ENCODE measurements around the gene FLOT1.

FLOT1 gene

DNA sequence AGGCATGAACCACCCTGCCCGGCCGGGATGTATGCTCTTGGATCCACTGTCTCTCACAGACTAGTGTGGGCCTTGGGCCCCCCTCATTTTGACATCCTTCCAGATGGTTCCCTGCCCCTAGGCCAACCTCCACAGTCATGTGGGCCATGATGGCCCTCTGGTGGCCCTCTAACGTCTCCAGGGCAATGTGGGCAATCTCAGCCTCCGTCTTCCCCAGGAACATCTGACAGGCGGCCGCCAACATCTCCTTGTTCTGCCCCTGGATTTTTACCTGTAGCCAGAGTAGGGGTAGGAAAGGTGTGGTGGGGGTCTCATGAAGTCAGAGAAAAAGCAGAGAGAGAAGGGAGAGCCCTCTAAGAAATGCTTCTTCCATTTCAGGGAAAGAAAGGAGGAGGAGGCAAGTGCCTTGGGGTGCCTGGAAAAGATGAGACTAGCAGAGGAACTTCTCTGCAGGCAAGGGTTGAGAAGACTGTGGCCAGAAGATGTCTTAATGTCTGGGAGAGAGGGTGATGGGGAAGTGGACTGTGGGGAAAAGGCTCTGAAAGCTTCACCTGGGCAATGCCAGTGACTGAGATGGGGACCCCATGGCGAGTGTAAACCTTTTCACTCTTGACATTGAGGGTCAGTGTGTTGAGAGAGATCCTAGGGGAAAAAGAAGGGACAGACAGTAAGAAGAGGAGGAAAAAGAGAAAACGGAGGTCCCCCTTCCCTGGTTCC is 1.3 kb downstream of the FLOT1 start:
- peak overlapping the region; percentile 60 for H2BK5ac ChIP-seq (ENCODE audit: low read depth, low read length, poor library complexity)
- peak overlapping the region; percentile 81 for H2AK5ac ChIP-seq (ENCODE audit: low read length)
- no peak for DNase-seq
- no CpG with 5 or more reads among the region's 8 CpGs for WGBS (ENCODE audit: extremely low coverage, insufficient coverage, insufficient read length)
- H3K18ac ChIP-seq (ENCODE audit: low read length): peak overlapping the region; percentile 94
- no peak overlapping the region for H3K4me3 ChIP-seq (ENCODE audit: low read depth, low read length)
- H4K8ac ChIP-seq (ENCODE audit: low read depth, low read length): no peak overlapping the region
- peaks cover 28% of the 10 kb centered on the region in 2 experiments for H3K36me3 ChIP-seq (ENCODE audit: control insufficient read depth in 1 of 2, insufficient read depth in 2 of 2, low read length in 2 of 2)
- H2BK12ac ChIP-seq (ENCODE audit: low read length): peak overlapping the region; percentile 85
- peak overlapping the region; percentile 67 for H3K4me2 ChIP-seq (ENCODE audit: low read length)
- H3K14ac ChIP-seq (ENCODE audit: low read length): peak overlapping the region; percentile 96
- no peak overlapping the region for H3K9ac ChIP-seq (ENCODE audit: low read length)
- H3K9me3 ChIP-seq (ENCODE audit: insufficient read depth, low read depth, low read length): no peaks in the 10 kb centered on the region
- H4K91ac ChIP-seq (ENCODE audit: low read depth, low read length): peak overlapping the region; percentile 95
- no peaks in the 10 kb centered on the region for H3K27me3 ChIP-seq (ENCODE audit: insufficient read depth, low read length)
- no peak overlapping the region for H3K27ac ChIP-seq (ENCODE audit: low read depth, low read length)
- H2BK120ac ChIP-seq (ENCODE audit: insufficient read depth, low read length, poor library complexity): peak overlapping the region; percentile 88
- no peak overlapping the region for H2AFZ ChIP-seq (ENCODE audit: insufficient read depth, low read length, poor library complexity)
- no peak overlapping the region for H3K23ac ChIP-seq (ENCODE audit: low read length)
- H3K79me1 ChIP-seq (ENCODE audit: low read length): peaks cover 35% of the 10 kb centered on the region
- no peak overlapping the region for H3K4ac ChIP-seq (ENCODE audit: low read depth, low read length)
- H3K4me1 ChIP-seq (ENCODE audit: control insufficient read depth in 1 of 2, insufficient read depth in 2 of 2, low read length in 2 of 2): peaks cover 11 to 16% of the 10 kb centered on the region in 2 experiments
- H3K79me2 ChIP-seq (ENCODE audit: control insufficient read depth, insufficient read depth, low read length, poor library complexity): peaks cover 20% of the 10 kb centered on the region
- H4K12ac ChIP-seq (ENCODE audit: low read depth, low read length): peak overlapping the region; percentile 76

DNA sequence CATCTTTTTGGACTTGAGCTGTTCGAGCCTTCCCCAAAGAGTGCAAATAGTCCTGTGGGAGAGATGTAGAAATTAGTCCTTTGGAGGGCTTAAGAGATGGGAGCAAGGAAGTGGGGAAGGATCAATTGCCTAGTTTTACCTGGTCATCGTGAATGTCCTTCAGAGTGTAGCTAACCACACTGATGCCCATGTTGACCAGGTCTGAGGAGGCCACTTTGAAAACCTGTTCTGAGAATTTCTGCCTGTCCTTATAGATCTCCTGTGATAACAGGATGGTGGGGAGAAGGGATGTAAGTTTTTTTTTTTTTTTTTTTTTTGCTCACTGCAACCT is 2.0 kb downstream of the FLOT1 start:
- H3K4me2 ChIP-seq (ENCODE audit: low read length): no peak overlapping the region
- peaks cover 11 to 16% of the 10 kb centered on the region in 2 experiments for H3K4me1 ChIP-seq (ENCODE audit: control insufficient read depth in 1 of 2, insufficient read depth in 2 of 2, low read length in 2 of 2)
- no peak overlapping the region for H2BK120ac ChIP-seq (ENCODE audit: insufficient read depth, low read length, poor library complexity)
- no peaks in the 10 kb centered on the region for H3K9me3 ChIP-seq (ENCODE audit: insufficient read depth, low read depth, low read length)
- H4K12ac ChIP-seq (ENCODE audit: low read depth, low read length): no peak overlapping the region
- H3K18ac ChIP-seq (ENCODE audit: low read length): no peak overlapping the region
- no peak overlapping the region for H3K14ac ChIP-seq (ENCODE audit: low read length)
- H4K91ac ChIP-seq (ENCODE audit: low read depth, low read length): no peak overlapping the region
- H3K27me3 ChIP-seq (ENCODE audit: insufficient read depth, low read length): no peaks in the 10 kb centered on the region
- H3K9ac ChIP-seq (ENCODE audit: low read length): no peak overlapping the region
- H3K23ac ChIP-seq (ENCODE audit: low read length): no peak overlapping the region
- no CpG with 5 or more reads among the region's 2 CpGs for WGBS (ENCODE audit: extremely low coverage, insufficient coverage, insufficient read length)
- H3K36me3 ChIP-seq (ENCODE audit: control insufficient read depth in 1 of 2, insufficient read depth in 2 of 2, low read length in 2 of 2): peaks cover 34% of the 10 kb centered on the region in 2 experiments
- H2BK5ac ChIP-seq (ENCODE audit: low read depth, low read length, poor library complexity): no peak overlapping the region
- no peak overlapping the region for H3K27ac ChIP-seq (ENCODE audit: low read depth, low read length)
- H3K4ac ChIP-seq (ENCODE audit: low read depth, low read length): no peak overlapping the region
- H3K79me2 ChIP-seq (ENCODE audit: control insufficient read depth, insufficient read depth, low read length, poor library complexity): peaks cover 20% of the 10 kb centered on the region
- H4K8ac ChIP-seq (ENCODE audit: low read depth, low read length): no peak overlapping the region
- H3K4me3 ChIP-seq (ENCODE audit: low read depth, low read length): no peak overlapping the region
- no peak overlapping the region for H2AFZ ChIP-seq (ENCODE audit: insufficient read depth, low read length, poor library complexity)
- H3K79me1 ChIP-seq (ENCODE audit: low read length): peaks cover 35% of the 10 kb centered on the region
- H2AK5ac ChIP-seq (ENCODE audit: low read length): no peak overlapping the region
- H2BK12ac ChIP-seq (ENCODE audit: low read length): peak overlapping the region; percentile 34
- DNase-seq: no peak

DNA sequence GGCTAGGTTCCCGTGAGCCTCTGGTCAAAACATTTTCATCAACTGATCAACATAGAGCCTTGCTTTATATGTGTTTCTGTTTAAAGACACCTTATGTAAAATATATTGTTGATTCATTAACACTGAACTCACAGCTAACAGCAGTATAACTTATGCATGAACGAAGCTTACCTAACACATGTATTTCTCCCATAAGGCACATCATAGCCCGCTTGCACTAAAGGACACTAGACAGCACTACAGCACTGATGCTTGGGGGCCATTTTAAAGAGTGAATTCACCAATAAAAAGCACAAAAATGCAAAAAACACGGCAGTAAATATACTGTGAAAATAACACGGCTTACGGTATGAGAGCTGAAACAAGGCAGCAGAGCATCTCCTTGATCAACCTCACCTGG is 4.0 kb downstream of the FLOT1 start:
- Histone ChIP-seq H3K4me2 (ENCODE audit: low read length) (no peak overlapping the region), H2BK12ac (ENCODE audit: low read length) (no peak overlapping the region), H3K14ac (ENCODE audit: low read length) (no peak overlapping the region), H3K9me3 (ENCODE audit: insufficient read depth, low read depth, low read length) (no peaks in the 10 kb centered on the region), H3K18ac (ENCODE audit: low read length) (no peak overlapping the region), H3K9ac (ENCODE audit: low read length) (no peak overlapping the region), H2BK5ac (ENCODE audit: low read depth, low read length, poor library complexity) (no peak overlapping the region), H3K27me3 (ENCODE audit: insufficient read depth, low read length) (no peaks in the 10 kb centered on the region), H4K91ac (ENCODE audit: low read depth, low read length) (no peak overlapping the region), H2AK5ac (ENCODE audit: low read length) (no peak overlapping the region), H3K4me3 (ENCODE audit: low read depth, low read length) (no peak overlapping the region), H3K4me1 (ENCODE audit: control insufficient read depth in 1 of 2, insufficient read depth in 2 of 2, low read length in 2 of 2) (peaks cover 8 to 13% of the 10 kb centered on the region in 2 experiments), H3K4ac (ENCODE audit: low read depth, low read length) (no peak overlapping the region), H2AFZ (ENCODE audit: insufficient read depth, low read length, poor library complexity) (no peak overlapping the region), H3K27ac (ENCODE audit: low read depth, low read length) (no peak overlapping the region), H4K12ac (ENCODE audit: low read depth, low read length) (no peak overlapping the region), H4K8ac (ENCODE audit: low read depth, low read length) (no peak overlapping the region), H3K36me3 (ENCODE audit: control insufficient read depth in 1 of 2, insufficient read depth in 2 of 2, low read length in 2 of 2) (peaks cover 40% of the 10 kb centered on the region in 2 experiments), H2BK120ac (ENCODE audit: insufficient read depth, low read length, poor library complexity) (no peak overlapping the region), H3K79me2 (ENCODE audit: control insufficient read depth, insufficient read depth, low read length, poor library complexity) (peaks cover 13% of the 10 kb centered on the region), H3K23ac (ENCODE audit: low read length) (no peak overlapping the region), H3K79me1 (ENCODE audit: low read length) (peaks cover 21% of the 10 kb centered on the region)
- no CpG with 5 or more reads among the region's 6 CpGs for WGBS (ENCODE audit: extremely low coverage, insufficient coverage, insufficient read length)
- no peak for DNase-seq

DNA sequence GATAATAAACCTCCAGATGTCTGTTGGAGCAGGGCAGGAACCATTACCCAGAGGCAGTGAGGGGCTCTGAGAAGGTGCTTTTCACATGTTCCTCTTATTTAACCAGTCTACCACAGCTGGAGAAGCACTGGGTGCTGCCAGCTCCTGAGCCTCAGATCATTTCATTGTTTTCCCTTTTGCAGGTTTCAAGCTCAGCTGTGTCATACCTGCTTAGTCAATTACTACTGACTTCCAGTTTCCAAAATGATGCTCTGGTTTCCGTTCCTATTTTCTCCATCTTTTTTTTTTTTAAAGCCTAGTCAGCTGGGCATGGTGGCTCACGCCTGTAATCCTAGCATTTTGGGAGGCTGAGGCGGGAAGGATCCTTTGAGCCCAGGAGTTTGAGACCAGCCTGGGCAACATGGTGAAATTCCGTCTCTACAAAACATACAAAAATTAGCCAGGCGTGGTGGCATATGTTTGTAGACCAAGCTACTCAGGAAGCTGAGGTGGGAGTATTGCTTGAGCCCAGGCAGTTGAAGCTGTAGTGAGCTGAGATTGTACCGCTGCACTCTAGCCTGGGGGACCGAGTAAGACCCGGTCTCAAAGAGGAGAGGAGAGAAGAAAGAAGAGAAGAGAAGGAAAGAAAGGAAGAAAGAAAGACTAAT is 6.7 kb downstream of the FLOT1 start:
- Histone ChIP-seq H2BK12ac (ENCODE audit: low read length) (no peak overlapping the region), H2BK120ac (ENCODE audit: insufficient read depth, low read length, poor library complexity) (no peak overlapping the region), H2AK5ac (ENCODE audit: low read length) (no peak overlapping the region), H2AFZ (ENCODE audit: insufficient read depth, low read length, poor library complexity) (no peak overlapping the region), H3K14ac (ENCODE audit: low read length) (no peak overlapping the region), H4K8ac (ENCODE audit: low read depth, low read length) (no peak overlapping the region), H3K18ac (ENCODE audit: low read length) (no peak overlapping the region), H2BK5ac (ENCODE audit: low read depth, low read length, poor library complexity) (no peak overlapping the region), H3K79me2 (ENCODE audit: control insufficient read depth, insufficient read depth, low read length, poor library complexity) (no peaks in the 10 kb centered on the region), H3K4me1 (ENCODE audit: control insufficient read depth in 1 of 2, insufficient read depth in 2 of 2, low read length in 2 of 2) (peaks cover 3 to 5% of the 10 kb centered on the region in 2 experiments), H3K23ac (ENCODE audit: low read length) (no peak overlapping the region), H3K9ac (ENCODE audit: low read length) (no peak overlapping the region), H3K36me3 (ENCODE audit: control insufficient read depth in 1 of 2, insufficient read depth in 2 of 2, low read length in 2 of 2) (peaks cover 42 to 43% of the 10 kb centered on the region in 2 experiments), H3K27me3 (ENCODE audit: insufficient read depth, low read length) (no peaks in the 10 kb centered on the region), H3K4ac (ENCODE audit: low read depth, low read length) (no peak overlapping the region), H3K79me1 (ENCODE audit: low read length) (peaks cover 3% of the 10 kb centered on the region), H3K9me3 (ENCODE audit: insufficient read depth, low read depth, low read length) (no peaks in the 10 kb centered on the region), H3K4me2 (ENCODE audit: low read length) (no peak overlapping the region), H3K27ac (ENCODE audit: low read depth, low read length) (no peak overlapping the region), H3K4me3 (ENCODE audit: low read depth, low read length) (no peak overlapping the region), H4K91ac (ENCODE audit: low read depth, low read length) (no peak overlapping the region), H4K12ac (ENCODE audit: low read depth, low read length) (no peak overlapping the region)
- WGBS (ENCODE audit: extremely low coverage, insufficient coverage, insufficient read length): no CpG with 5 or more reads among the region's 8 CpGs
- no peak for DNase-seq

All from trophoblast cell (in vitro differentiated cells and primary cell).